Right lobe of liver (tissue), 6 donors: ENCODE results near the gene SLC38A10. TPM values are rescaled to one million over a fixed set of nuclear protein-coding genes. Genes with fewer than 3 reads are reported as not detected.
"Not testable (repeated sequence)": the region's sequence is repeated elsewhere in the genome, so short reads cannot be mapped to it uniquely, and the experiment has no call there.

Experiments
- ATAC-seq, 4 donors: fragments of 200-7000 bp; cut with Tn5 transposase; one replicate each; pipeline ENCODE4 v1.9.1; 2020; ENCODE audit warnings: mild to moderate bottlenecking in 4 of 4, moderate library complexity in 4 of 4
- DNase-seq, 3 donors: peaks; one replicate each; pipeline ENCODE4 v3.0.0-alpha.2; 2020
- H3K27ac ChIP-seq, 3 donors: fragments of 200-600 bp; one replicate each; pipeline ENCODE4 v1.8.0; 2022
- H3K27me3 ChIP-seq, 2 donors: fragments of 200-600 bp; one replicate each; pipeline ENCODE4 v1.8.0; 2022
- H3K36me3 ChIP-seq, 4 donors: fragments of 200-600 bp; sonication (generic) in 1 of 4; one replicate each; pipeline versions ENCODE4 v1.5.1 to v1.8.0; 2017 to 2022; ENCODE audit warnings: control low read depth in 1 of 4
- H3K4me1 ChIP-seq, 4 donors: fragments of 200-600 bp; sonication (generic) in 1 of 4; one replicate each; pipeline versions ENCODE4 v1.5.1 to v1.8.0; 2017 to 2022; ENCODE audit warnings: control low read depth in 1 of 4
- H3K4me3 ChIP-seq, 3 donors: fragments of 200-600 bp; one replicate each; pipeline ENCODE4 v1.8.0; 2022
- H3K9me3 ChIP-seq, 4 donors: fragments of 200-600 bp; sonication (generic) in 1 of 4; one replicate each; pipeline versions ENCODE4 v1.5.1 to v1.8.0; 2017 to 2022; ENCODE audit warnings: control low read depth in 1 of 4
- POLR2A ChIP-seq: fragments of 450-650 bp; IDR thresholded peaks from one replicate; pipeline ENCODE4 v1.6.1; 2017; ENCODE audit warnings: antibody characterized with exemption, mild to moderate bottlenecking
- WGBS: methylation state at CpG from one replicate; pipeline ENCODE4 v1.1.6; 2018; ENCODE audit warnings: low coverage, low lambda C conversion rate; ENCODE audit not compliant: insufficient coverage; ENCODE audit errors: missing lambda C conversion rate; 5-methylcytosine and 5-hydroxymethylcytosine counted together
- intact Hi-C, 2 donors: fragments of 100-400 bp; cut with DNase I; formaldehyde crosslinking; loops; one replicate each; pipeline versions ENCODE4 v1.11.2 to v1.14.1; 2022
- total RNA-seq, 6 experiments: library from RNA; depleted of rRNA in 2 of 6; stranded (reverse); fragments of >200 nt in 2 of 6; fragmentation: NEBNext Ultra II Directional in 3 of 6; extraction: Animal tissue kit (Norgen Biotek cat#: 25700) in 3 of 6; gene quantifications; one replicate each; pipeline versions ENCODE4 v1.1.0 to v1.2.4, GENCODE V29; 2016 to 2023
- TF ChIP-seq, protein P1 (sequence below), 4 donors: fragments of 200-600 bp in 3 of 4; fragments of 450-650 bp in 1 of 4; IDR thresholded peaks; one replicate each; pipeline versions ENCODE4 v1.5.1 to v1.8.0; 2016 to 2022; ENCODE audit warnings: antibody characterized with exemption in 4 of 4, mild to moderate bottlenecking in 2 of 4
- donor health status: DM: no; HTN: yes; CAD: no.
- donor health status: DM: no; HTN: no; CAD: no.
- donor health status: DM: no; HTN: no; CAD: no.
- donor health status: DM: no; HTN: yes; CAD: no.
- donor health status: DM: no; HTN: yes; CAD: no.

Gene SLC38A10
- total RNA-seq, 6 experiments from 2014 or later = 60.9 to 104 (median 86.1) TPM

DNA sequence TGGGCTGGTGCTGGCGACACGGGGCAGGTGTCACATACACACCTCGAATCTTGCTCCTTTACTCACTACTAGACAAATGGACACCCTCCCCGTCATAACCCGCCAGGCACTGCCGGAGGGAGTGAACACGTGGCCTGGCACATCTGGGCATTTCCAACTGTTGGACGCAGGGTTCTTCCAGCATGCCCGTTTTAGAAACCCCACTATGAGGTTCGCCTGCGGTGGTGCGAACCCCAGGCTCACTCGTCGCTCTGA, 65.5 kb downstream of the SLC38A10 start:
- intact Hi-C loops = no loop called here
- Histone ChIP-seq H3K4me3 (no peak overlapping the region), H3K27me3 (no peaks in the 10 kb centered on the region), H3K4me1 (no peaks in the 10 kb centered on the region), H3K9me3 (no peaks in the 10 kb centered on the region), H3K36me3 (peaks cover 0 to 20% (median 1%) of the 10 kb centered on the region in 4 donors), H3K27ac (no peak overlapping the region)
- DNase-seq = no peak
- TF ChIP-seq, protein P1, sequence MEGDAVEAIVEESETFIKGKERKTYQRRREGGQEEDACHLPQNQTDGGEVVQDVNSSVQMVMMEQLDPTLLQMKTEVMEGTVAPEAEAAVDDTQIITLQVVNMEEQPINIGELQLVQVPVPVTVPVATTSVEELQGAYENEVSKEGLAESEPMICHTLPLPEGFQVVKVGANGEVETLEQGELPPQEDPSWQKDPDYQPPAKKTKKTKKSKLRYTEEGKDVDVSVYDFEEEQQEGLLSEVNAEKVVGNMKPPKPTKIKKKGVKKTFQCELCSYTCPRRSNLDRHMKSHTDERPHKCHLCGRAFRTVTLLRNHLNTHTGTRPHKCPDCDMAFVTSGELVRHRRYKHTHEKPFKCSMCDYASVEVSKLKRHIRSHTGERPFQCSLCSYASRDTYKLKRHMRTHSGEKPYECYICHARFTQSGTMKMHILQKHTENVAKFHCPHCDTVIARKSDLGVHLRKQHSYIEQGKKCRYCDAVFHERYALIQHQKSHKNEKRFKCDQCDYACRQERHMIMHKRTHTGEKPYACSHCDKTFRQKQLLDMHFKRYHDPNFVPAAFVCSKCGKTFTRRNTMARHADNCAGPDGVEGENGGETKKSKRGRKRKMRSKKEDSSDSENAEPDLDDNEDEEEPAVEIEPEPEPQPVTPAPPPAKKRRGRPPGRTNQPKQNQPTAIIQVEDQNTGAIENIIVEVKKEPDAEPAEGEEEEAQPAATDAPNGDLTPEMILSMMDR (IDR thresholded peaks at IDR 0.05) = no peak
- TF ChIP-seq POLR2A = no peak
- no peak for ATAC-seq
- 96% methylated on average over 5 of the region's 14 CpGs for WGBS

DNA sequence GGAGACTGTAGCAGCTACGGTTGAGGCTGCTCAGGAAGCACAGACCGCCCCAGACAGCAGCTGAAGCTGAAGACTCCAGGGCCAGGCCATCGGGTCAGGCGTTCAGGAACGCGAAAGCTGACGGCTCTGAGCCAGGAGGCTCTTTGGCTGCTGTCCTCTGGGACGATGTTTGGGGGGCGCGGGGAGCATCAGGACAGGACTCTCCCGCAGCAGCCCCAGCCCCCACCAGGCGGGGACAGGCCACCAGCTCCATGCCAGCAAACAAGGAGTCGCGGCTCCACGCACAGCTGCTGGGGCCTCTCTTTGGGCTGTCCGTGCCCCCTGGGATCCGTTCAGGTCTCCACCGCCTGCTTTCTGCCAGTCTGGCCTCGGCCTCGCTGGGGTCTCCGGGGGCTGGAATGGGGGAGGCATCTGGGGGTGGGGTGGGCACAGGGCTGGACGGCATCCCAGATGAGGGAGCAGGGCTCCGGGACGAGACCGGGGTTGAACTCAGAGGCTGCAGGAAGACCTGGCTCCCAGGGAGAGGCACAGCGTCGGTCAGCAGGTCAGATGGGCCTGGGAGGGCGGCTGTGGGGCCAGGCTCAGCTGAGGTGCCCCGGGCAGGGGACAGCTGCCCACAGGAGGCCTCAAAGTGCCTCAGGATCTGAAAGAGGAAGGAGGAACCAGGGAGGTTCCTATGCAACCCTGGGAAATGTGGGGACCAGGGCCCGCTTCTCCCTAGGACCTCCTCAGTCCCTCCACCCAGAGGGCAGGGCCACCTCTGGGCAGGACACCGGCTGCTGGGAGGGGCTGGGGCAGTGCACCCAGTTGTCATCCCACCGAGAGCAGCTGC, 66.1 kb downstream of the SLC38A10 start:
- DNase-seq (peak in 2 of 3 donors; percentile 20 to 55), ATAC-seq (peak in 2 of 4 donors; percentile 21 to 29)
- intact Hi-C loops = no loop called here
- no peaks in the 10 kb centered on the region for H3K27me3 ChIP-seq
- peaks cover 0 to 20% (median 1%) of the 10 kb centered on the region in 4 donors for H3K36me3 ChIP-seq
- H3K27ac ChIP-seq = no peak overlapping the region
- H3K4me1 ChIP-seq = no peaks in the 10 kb centered on the region
- WGBS = 86% methylated on average over 4 of the region's 32 CpGs
- H3K4me3 ChIP-seq = no peak overlapping the region
- TF ChIP-seq, protein P1 (IDR thresholded peaks at IDR 0.05) = no peak
- no peak for TF ChIP-seq POLR2A
- H3K9me3 ChIP-seq = no peaks in the 10 kb centered on the region

- ATAC-seq (peak in 3 of 4 donors; percentile 9 to 51 (median 28)), DNase-seq (no peak)
- 58% methylated on average over 4 of the region's 9 CpGs for WGBS
- TF ChIP-seq, protein P1 (IDR thresholded peaks at IDR 0.05) = no peak
- TF ChIP-seq POLR2A = no peak
- H3K36me3 ChIP-seq = peaks cover 0 to 18% (median 1%) of the 10 kb centered on the region in 4 donors
- no peaks in the 10 kb centered on the region for H3K9me3 ChIP-seq
- no peak overlapping the region for H3K4me3 ChIP-seq
- H3K27ac ChIP-seq = no peak overlapping the region
- H3K27me3 ChIP-seq = no peaks in the 10 kb centered on the region
- intact Hi-C loops = no loop called here
- H3K4me1 ChIP-seq = peaks cover 0 to 1% (median 0%) of the 10 kb centered on the region in 4 donors
These were observed 66.7 kb downstream of the SLC38A10 start for GRCh38 chr17:81228420-81228819.

DNA sequence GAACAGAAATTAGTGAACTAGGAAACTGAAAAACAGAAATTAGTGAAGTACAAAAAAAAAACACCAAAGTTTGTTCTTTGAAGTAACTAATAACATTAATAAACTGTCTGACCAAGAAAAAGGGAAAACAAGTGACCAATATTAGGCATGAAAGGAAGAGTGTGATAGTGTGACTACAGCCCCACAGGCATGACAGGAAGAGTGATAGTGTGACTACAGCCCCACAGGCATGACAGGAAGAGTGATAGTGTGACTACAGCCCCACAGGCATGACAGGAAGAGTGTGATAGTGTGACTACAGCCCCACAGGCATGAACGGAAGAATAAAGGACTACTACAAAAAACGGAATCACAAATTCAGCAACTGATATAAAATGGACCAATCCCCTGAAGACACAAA, 67.5 kb downstream of the SLC38A10 start:
- H3K4me1 ChIP-seq, H3K27ac ChIP-seq, ATAC-seq, H3K27me3 ChIP-seq, intact Hi-C loops, H3K4me3 ChIP-seq, H3K9me3 ChIP-seq, DNase-seq: not testable (repeated sequence)
- 43% methylated on average over 2 of the region's 2 CpGs for whole genome bisulfite sequencing
- H3K36me3 ChIP-seq = peaks cover 0 to 14% (median 0%) of the 10 kb centered on the region in 4 donors

DNA sequence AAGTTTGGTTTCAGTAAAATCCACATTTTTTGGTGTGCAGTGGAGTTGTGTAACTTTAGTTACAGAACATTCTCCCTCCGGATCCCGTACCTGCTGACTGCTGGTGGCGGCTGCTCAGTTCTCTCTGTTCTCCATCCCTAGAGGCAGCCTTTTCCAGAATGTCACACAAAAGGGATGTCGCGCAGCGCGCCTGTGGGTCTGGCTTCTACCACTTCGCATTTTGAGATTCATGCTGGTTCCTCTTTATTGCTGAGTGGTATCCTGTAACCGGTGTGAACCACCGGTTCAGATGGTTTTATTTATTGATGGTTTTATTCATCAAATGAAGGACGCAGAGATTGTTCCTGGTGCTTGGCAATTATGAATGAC, 71.4 kb downstream of the SLC38A10 start:
- Histone ChIP-seq H3K36me3 (no peaks in the 10 kb centered on the region), H3K27ac (no peak overlapping the region), H3K4me1 (peaks cover 0 to 4% (median 0%) of the 10 kb centered on the region in 4 donors), H3K9me3 (no peaks in the 10 kb centered on the region), H3K4me3 (peak overlapping the region in 2 of 3 donors; percentile 42 to 52), H3K27me3 (no peaks in the 10 kb centered on the region)
- intact Hi-C loops = no loop called here
- WGBS = 19% methylated on average over 11 of the region's 11 CpGs
- peak in 2 of 3 donors; percentile 36 to 56 for DNase-seq
- no peak for ATAC-seq
- TF ChIP-seq POLR2A = no peak
- TF ChIP-seq, protein P1 (IDR thresholded peaks at IDR 0.05) = no peak
